Raji (cell line): ENCODE data around the gene MCM10.

ENCODE experiments used
- POLR2A ChIP-seq: IDR thresholded peaks from 2 replicates; pipeline ENCODE4 v1.6.1; 2011; ENCODE audit warnings: low read depth, low read length, control low read depth; ENCODE audit not compliant: insufficient read depth

Gene MCM10

GRCh38 chr10:13231808-13232207 lies 70.5 kb downstream of the MCM10 start:
- TF ChIP-seq POLR2A: no peak

DNA sequence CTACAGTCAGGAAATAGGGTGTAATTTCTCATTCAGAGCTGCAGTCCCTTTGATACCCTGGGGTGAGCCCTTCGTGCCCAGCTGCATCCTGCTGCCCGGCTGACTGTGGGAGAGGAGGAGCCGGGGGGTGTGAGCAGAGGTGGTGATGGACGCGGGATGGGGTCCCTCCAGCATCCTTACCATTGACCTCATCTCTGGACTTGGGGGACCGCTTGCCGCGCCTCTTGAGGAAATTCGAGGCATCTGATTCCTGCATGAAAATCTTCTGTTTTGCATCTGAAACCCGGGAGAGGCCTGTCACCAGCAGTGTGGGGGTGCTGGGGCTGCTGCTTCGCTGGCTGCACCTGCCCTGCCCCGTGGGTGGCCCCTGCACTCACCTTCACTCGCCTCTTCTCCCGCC lies 72.0 kb downstream of the MCM10 start:
- no peak for TF ChIP-seq POLR2A

DNA sequence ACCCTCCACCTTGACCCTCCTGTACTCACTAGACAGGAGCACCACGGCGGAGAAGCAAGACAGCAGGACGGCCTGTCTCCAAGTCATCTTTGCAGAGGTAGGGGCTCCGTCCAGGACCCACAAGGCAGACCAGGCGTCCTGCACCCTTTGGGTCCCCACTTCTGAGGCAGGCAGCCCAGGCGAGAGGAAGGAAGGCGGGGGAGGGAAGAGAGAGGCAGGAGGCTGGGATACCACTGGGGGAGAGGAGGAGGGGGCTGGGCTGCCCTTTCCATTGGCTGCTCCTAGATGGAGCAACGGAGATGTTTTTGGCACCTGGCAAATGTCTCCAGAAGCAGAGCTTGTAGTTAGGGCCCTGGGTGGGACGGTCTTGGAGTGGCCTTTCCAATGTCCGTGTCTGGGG lies 72.8 kb downstream of the MCM10 start, which contains the start of gene UCMA:
TSS of gene UCMA (minus strand) at position 203 of the 400 bp plus-strand sequence. CDS start at position 87, 116 bp downstream.
- TF ChIP-seq POLR2A: no peak

GRCh38 chr10:13236638-13237037 lies 75.3 kb downstream of the MCM10 start:
- no peak for TF ChIP-seq POLR2A

DNA sequence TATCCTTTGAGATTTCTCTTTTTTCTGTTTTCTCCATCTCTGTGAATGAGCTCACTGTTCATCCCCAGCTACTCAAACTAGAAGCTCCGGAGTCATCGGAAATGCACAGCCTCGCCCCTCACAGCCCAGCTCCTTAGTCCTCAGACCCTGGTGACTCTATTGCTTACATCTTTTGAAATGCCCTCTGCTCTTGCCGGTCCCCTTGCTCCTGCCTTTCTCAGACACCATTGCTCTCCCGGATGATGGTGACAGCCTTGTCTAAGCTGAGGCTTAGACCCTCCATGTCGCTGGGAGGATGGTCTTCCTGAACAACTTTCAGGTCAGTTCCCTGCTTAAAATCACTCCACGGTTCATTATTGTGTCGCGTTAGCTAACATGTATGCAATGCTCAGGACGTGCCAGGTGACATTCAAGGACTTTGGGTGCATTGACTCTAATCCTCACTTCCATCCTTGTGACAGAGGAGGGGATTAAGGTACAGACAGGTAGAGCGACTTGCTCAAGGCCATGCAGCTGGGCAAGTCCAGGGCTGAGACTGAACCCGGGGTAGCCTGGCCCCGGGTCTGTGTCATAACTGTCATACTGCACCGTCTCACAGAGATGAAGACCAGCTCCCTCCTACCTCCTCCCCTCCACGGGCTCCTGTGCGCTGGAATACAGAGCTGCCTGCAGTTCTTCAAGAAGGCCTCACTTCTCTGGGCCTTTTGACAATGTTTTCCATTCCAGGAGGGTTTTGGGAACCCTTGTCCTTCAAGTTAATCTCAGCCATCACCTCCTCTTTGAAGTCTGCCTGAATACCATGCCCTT lies 77.1 kb downstream of the MCM10 start:
- TF ChIP-seq POLR2A: no peak

DNA sequence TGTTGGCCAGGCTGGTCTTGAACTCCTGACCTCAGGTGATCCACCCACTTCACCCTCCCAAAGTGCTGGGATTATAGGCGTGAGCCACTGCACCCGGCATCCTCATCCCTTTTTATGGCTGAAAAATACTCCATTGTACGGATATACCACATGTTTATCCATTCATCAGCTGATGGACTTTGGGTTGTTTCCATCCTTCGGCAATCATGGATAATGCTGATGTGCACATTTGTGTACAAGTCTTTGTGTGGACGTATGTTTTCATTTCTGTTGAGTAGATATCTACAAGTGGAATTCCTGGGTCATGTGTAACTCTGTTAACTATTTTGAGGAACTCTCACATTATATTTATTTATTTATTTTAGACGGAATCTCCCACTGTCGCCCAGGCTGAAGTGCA lies 78.6 kb downstream of the MCM10 start:
- no peak for TF ChIP-seq POLR2A

DNA sequence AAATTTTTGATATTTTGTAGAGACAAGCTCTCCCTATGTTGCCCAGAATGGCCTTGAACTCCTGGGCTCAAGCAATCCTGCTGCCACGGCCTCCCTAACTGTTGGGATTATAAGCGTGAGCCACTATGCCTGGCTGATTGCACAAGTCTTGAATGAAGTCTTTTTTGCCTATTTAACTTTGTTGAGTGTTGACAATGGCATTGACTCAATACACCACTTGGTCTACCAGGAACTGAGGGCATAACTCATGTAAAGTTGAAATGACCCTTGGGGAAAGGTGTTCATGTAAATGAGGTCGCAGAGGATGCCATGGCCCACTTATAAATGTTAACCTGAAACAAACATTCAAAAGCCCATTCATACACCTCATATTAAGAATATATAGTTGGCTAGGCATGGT lies 80.3 kb downstream of the MCM10 start:
- no peak for TF ChIP-seq POLR2A

- TF ChIP-seq POLR2A: no peak
Measured at GRCh38 chr10:13247246-13247645, 85.9 kb downstream of the MCM10 start.

DNA sequence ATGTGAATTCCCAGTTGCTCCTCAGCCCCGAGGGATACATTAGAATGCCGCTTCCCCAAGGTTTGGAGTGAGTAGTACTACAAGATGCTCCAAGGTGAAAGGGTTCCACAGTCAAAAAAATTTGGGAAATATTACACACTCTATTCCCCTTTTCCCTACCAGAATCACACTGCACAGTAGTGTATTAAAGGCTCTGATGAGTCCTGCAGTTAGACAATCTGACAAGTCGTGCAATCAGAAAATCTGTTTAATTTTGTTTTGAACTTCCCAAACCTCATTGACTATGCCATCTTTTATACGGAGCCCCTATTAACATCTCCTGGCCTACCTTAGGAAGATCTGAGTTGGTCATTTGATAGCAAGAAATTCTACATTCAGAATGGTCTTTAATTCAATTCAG lies 86.4 kb downstream of the MCM10 start:
- no peak for TF ChIP-seq POLR2A

DNA sequence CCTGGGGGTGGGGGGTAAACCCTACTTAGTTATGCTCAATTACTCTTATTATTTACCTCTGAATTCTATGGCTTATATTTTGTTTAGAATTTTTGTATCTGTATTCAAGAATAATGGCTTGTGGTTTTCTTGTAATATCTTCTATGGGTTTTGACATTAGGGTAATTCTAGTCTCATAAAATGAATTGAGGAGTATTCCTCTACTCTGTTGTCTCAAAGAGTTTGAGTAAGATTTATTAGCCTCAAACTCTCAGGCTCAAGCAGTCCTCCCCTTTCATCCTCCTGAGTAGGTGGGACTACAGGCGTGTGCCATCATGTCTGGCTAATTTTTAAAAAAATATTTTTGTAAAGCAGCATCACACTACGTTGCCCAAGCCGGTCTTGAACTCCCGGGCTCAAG lies 92.4 kb downstream of the MCM10 start:
- no peak for TF ChIP-seq POLR2A

DNA sequence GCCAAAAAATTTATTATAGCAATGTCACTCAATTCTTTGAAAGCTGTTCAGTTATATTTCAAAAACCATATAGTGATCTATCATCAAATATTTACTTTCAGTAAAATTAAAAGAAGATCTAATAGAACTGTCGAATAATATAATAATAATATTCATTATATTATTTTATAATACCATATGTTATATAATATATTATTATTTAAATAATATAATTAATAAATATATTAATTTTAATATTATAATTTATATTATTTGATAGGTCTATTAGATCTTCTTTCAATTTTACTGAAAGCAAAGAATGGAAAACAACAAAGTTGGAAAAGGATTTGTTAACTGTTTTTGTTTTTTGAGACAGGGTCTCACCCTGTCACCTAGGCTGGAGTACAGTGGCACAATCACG lies 95.3 kb downstream of the MCM10 start:
- no peak for TF ChIP-seq POLR2A

DNA sequence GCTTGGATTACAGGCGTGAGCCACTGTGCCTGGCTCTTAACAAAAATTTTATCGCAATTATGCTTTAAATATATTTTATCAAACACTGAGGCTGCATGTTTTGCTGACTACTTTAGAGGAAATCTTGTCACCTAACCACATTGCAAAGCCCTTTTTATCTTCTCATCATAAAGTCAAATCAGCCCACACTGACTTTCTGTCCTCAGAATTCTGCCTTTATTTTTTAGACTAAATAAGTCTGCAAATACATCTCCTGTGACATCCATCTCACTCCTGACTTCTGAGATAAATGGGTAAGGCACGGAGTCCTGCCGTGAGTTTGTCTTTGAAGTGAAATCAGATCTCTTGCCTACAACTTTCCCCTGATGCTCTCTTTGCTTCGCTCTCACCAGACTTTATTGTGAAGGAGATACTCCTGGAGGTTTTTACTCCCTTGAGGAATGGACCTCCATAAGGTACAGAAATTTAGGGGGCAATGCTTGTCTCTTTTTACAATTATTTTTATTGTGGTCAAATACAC lies 96.3 kb downstream of the MCM10 start:
- no peak for TF ChIP-seq POLR2A
